Subcutaneous adipose tissue (tissue), 4 donors: ENCODE results near the gene PSMB5. TPM values are rescaled to one million over a fixed set of nuclear protein-coding genes. Genes with fewer than 3 reads are reported as not detected.

Experiments used
- total RNA-seq, 4 donors: library from RNA; depleted of rRNA; stranded (reverse); fragments of >200 nt; gene quantifications; one replicate each; pipeline ENCODE4 v1.1.0, GENCODE V29; 2016
- TF ChIP-seq, protein P1 (sequence below): fragments of 450-650 bp; IDR thresholded peaks from one replicate; pipeline ENCODE4 v1.5.1; 2016; ENCODE audit warnings: low read depth, mild to moderate bottlenecking, control low read depth, antibody characterized with exemption, moderate library complexity

Gene PSMB5
- total RNA-seq, 4 donors from 2014 or later = 81.6 to 131 (median 104) TPM

DNA sequence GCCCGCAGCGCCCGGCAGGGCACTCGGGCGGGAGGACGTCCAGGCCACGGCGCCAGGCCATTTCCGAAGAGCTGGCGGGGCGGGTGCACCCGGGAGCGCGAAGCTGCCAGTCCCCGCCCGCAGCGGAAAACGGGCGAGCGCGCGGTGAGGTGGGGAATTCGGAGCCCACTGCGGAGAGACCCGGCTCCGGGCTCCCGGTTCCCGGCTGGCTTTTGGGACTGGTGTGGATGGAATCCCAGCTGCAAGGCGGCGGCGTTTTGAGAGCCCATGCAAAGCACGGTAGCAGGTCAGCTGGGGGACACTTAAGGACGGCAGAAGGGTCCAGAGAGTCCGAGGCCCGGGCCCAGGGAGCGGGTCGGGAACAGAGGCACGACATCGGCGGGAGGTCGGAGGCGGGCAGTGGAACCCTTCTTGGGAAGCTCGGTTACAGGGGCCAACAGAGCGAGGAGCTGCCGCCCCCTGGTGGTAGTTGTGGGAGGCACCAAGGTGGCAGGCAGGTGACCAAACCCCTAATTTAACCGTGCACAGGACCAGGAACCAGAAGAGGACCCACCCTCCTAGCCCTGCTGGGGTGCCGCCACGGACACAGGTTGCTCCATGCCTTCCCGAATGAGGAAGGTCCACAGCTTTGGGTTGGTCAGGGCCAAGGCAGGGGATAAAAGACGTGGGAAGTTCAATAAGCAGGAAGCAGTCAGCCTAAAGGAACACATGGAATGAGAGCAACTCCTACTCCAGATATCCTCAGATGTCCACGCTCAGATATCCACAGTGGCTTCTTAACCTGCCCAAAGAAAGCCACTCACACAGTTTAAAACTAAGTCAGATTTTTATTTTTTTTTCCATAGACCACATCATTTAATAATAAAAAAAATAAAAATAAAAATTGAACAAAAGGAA, 23.3 kb upstream of the PSMB5 start:
- TF ChIP-seq, protein P1, sequence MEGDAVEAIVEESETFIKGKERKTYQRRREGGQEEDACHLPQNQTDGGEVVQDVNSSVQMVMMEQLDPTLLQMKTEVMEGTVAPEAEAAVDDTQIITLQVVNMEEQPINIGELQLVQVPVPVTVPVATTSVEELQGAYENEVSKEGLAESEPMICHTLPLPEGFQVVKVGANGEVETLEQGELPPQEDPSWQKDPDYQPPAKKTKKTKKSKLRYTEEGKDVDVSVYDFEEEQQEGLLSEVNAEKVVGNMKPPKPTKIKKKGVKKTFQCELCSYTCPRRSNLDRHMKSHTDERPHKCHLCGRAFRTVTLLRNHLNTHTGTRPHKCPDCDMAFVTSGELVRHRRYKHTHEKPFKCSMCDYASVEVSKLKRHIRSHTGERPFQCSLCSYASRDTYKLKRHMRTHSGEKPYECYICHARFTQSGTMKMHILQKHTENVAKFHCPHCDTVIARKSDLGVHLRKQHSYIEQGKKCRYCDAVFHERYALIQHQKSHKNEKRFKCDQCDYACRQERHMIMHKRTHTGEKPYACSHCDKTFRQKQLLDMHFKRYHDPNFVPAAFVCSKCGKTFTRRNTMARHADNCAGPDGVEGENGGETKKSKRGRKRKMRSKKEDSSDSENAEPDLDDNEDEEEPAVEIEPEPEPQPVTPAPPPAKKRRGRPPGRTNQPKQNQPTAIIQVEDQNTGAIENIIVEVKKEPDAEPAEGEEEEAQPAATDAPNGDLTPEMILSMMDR = no peak

DNA sequence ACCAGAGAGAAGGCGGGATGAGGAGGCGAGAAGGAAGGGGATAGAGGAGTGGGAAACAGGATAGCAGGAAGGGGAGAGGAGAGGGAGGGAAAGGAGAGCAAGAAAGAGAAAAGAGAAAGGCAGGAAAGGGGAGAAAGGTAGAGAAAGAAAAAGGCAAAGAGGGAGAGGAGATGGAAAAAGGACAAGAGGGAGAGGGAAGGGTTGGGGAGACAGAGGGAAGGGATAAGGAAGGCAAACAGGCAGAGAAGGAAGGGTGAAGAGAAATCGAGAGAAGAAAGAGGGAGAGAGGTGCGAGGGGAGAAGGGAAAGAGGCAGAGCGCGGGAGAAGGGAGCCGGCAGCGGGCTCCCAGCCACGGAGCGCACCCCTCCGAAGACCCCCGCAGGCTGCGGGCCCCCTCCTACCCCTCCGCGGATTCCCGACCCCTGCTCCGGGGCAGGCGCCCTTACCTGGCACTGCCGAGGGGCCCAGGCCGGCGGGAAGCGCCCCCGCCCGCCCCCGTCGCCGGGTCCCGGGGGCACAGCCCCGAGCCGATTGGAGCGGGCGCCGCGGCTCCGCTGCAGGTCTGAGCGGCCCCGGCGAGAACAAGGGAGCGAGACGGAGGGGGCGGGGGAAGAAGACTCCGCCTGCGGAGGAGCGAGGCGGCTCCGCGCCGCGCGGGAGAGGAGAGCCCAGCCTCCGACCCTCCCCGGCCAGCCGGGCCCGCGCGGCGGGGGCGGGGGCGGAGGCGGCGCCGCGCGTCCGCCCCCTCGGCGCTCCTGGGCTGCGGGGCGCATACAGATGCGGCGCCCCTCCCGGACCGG, 22.5 kb upstream of the PSMB5 start, which contains the start of gene CDH24:
Gene CDH24, minus strand, starts transcription at position 565 of the 801 bp plus-strand sequence. CDS start 1,787 bp downstream, outside the sequence.
- TF ChIP-seq, protein P1 = no peak

DNA sequence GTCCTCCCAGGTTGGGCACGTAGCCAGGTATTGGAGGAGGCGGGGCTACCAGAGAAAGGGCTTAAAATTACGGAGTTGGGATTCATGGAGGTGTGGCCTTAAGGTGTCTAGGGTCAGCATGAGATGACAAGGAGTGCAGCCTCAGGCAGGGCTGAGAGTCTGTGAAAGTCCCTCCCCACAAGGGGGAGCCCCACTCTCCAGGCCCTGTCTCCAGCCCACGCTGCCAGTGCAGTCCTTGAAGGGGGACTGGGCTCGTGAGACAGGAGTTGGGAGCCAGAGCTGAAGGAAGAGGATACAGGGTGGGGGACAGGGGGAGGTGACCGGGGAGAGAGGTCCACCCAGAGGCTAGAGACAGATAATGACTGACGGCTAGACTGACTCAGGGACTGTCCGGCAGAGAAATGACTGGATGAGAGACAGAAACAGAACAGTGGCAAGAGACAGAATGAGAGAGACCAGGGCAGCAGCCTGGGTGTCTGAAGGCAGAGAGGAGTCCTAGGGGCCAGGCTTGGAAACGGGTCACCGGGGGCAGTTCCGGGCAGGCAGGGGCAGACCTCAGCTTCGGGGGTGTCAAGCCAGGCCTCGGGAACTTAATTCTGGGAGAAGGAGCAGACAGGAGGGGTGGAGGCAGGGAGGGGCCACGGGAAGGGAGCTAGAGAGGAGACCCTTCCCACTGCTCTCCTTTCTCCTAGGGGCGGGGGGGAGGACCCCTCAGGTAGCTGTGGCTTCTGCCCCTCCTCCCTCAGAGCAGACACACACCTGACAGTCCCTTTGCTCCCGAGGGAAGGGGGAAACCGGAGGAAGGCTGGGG, 21.6 kb upstream of the PSMB5 start:
- TF ChIP-seq, protein P1 = no peak

DNA sequence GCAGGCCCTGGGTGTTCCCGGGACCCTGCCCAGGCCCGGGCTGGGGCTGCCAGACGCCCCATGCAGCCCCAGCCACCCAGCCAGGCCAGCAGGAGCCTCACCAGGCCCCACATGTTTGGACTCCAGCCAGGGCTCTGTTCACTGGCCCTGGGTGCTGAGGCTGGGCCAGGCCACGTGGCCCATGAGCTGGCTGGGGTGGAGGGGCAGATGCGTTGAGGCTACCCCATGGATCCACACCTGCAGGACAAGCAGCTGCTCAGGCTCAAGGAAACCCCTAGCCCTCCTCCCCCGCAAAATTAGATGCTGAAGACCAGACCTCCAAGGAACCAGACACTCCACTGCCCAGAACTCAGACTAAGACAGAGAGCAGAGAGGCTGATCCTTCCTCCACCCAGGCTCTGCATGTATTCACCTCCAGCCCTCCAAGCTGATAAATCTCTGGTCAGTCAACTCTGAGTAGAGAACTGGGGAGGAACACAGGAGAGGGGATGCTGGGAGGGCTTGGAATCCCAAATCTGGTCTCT, 21.0 kb upstream of the PSMB5 start:
- TF ChIP-seq, protein P1 = no peak

DNA sequence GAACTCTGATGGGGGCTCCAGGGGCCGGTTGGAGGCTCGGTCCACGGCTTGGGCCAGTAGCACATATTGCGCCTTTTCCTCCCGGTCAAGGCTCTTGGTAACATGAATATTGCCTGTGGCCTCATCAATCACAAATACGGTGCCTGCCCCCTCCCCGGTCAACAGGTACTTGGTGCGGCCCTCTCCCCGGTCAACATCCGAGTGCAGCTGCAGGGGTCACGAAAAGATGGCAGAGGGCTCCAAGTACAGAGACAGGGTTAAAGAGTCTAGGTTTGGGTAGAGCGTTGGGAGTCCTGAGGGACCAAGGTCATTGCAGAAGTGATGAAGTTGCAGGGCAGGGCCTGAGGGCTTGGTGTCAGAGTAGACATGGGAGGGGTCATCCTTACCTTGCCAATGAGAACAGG, 20.4 kb upstream of the PSMB5 start:
- TF ChIP-seq, protein P1 = no peak

DNA sequence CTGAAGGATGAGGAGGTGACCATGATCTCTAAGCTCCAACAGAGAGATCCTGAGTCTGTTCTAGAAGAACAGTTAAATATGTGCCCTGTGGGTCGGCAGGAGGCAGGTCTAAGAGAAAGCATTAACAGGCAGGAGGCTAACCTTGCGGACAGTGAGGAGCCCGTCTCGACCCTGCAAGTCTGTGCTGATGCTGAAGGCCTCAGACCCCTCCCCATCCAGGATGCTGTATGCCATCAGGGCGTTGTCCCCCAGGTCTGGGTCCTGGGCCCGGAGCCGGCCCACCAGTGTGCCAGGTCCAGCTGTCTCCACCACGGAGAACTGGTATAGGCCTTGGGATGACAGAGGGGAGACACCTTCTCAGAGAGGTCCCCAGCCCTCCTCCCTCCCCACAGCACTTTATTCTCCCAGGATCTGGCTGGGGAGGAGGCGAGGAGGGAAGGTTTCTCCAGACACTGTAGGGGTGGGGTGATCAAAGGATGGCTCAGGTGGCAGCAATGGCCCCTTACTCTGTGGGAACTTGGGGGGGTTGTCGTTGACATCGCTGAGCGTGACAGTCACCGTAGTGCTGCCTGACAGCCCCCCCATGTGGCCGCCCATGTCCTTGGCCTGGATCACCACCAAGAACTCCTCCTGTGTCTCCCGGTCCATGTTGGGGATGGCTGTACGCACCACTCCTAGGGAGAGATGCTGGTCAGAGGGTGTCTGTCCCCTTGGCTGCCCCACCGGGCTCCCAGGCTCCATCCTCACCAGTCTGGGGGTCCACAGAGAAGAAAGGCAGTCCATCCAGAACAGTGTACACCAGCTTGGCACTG, 19.5 kb upstream of the PSMB5 start:
- TF ChIP-seq, protein P1 = no peak
